GM12801 (cell line): ENCODE measurements around the gene PTP4A2.

ENCODE experiments used
- TF ChIP-seq, protein P1 (sequence below): IDR thresholded peaks from one replicate; pipeline ENCODE4 v1.5.1; 2011; ENCODE audit warnings: control low read depth; ENCODE audit not compliant: insufficient read length; ENCODE audit errors: extremely low read depth

The PTP4A2 gene

DNA sequence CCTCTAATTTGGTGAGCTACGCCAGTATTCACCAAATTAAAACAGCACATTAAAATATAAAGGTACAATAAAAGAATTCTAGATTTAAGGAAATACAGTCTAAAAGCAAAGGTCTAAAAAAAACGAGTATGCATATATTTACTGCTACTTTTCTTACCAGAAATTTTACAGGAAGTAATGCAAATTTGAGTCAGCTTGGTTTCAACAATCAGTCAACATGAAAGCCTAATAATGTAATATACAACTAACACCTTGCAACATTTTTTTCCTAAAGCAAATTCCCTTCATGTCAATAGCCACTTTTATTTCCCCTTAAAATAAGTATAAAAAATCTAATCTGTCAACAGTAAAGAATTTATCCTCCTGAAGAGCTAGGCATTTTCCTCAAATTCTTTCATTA, 11.9 kb downstream of the PTP4A2 start:
- TF ChIP-seq, protein P1, sequence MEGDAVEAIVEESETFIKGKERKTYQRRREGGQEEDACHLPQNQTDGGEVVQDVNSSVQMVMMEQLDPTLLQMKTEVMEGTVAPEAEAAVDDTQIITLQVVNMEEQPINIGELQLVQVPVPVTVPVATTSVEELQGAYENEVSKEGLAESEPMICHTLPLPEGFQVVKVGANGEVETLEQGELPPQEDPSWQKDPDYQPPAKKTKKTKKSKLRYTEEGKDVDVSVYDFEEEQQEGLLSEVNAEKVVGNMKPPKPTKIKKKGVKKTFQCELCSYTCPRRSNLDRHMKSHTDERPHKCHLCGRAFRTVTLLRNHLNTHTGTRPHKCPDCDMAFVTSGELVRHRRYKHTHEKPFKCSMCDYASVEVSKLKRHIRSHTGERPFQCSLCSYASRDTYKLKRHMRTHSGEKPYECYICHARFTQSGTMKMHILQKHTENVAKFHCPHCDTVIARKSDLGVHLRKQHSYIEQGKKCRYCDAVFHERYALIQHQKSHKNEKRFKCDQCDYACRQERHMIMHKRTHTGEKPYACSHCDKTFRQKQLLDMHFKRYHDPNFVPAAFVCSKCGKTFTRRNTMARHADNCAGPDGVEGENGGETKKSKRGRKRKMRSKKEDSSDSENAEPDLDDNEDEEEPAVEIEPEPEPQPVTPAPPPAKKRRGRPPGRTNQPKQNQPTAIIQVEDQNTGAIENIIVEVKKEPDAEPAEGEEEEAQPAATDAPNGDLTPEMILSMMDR = no peak

DNA sequence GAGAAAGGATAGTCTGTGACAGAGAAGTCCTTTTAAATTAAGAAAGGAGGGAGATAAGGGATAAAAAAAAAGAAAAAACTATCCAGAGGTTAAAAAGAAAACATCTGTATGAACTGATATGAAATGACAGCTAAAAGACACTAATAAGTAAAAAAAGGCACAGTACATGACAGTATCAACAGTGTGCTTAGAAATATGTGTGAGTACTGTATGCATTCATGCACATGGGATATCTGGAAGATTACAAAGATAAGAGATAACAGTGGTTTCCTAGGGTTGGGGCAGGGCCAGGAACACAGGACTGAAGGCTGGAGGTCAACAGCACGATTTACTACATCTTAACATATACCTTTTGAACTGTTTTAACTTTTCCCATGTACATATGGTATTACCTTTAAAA, 13.3 kb downstream of the PTP4A2 start:
- TF ChIP-seq, protein P1 = no peak

DNA sequence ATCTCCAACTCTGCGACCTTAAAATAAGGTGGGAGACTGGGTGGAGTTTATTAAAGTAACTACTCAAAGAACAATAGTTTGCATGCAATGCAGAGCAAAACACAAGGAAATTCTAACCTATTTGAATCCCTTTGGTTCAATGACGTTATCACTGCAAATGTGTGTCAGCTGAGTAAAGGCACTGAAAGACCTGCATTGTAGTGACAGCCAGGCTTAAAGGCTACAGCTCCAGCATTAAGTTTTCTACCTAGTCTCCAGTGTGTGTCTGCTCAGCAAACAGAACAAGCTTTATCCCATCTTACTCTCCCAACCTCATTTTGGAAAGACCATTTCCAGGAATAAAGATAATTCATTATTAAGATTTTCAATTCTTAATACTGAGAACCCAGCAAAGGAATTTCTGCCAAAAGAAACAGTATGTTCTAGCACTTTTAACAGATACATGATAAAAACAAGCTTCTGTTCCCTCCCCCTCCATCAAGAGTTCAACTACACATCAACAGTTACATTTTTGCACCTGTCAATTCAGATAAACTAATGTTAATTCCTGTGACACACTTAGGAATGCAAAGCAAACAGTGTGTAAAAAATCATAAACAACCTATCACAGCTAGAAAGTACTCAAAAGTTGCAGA, 14.2 kb downstream of the PTP4A2 start:
- TF ChIP-seq, protein P1 = no peak

DNA sequence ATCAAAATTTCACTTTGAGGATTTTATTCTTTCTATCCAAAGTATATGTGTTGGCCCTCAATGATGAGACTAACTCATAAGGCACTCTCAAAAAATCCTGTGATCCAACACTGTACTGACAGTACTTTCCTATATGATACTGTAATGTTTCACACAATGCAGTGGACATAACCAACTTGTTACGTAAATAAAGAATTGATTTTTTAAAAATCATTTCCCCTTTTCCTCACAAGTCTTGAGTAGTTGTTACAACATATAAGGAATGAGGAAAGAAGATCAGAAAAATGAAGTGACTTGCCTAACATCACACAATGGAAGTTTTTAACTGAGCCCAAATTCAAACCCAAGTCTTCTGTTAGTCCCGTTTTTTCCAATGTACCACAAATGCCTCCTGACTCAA, 17.2 kb downstream of the PTP4A2 start:
- TF ChIP-seq, protein P1 = no peak

DNA sequence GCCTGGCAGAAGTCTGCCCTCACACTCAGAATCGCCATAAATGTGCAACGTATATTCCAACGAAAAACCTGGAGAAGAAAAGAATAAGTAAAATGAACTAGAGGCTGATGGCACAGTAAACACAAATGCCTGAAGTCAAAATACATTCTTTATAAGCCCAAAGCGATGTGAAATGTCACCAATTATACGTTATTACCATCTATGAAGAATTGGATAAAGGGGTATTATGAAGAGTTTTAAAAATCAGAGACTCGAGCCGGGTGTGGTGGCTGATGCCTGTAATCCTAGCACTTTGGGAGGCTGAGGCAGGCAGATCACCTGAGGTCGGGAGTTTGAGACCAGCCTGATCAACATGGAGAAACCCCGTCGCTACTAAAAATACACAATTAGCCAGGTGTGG, 18.6 kb downstream of the PTP4A2 start:
- TF ChIP-seq, protein P1 = no peak

DNA sequence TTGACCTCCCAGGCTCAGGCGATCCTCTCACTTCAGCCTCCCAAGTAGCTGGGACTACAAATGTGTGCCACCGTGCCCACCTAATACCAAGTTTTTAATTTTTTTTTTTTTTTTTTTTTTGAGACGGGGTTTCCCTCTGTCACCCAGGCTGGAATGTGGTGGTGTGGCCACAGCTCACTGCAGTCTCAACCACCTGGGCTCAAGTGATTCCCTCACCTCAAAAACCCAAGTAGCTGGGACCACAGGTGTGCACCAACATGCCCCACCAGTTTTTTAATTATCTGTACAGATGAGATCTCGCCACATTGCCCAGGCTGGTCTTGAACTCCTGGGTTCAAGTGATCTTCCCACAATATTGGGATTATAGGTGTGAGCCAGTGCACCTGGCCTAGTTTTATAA, 22.7 kb downstream of the PTP4A2 start:
- TF ChIP-seq, protein P1 = no peak

DNA sequence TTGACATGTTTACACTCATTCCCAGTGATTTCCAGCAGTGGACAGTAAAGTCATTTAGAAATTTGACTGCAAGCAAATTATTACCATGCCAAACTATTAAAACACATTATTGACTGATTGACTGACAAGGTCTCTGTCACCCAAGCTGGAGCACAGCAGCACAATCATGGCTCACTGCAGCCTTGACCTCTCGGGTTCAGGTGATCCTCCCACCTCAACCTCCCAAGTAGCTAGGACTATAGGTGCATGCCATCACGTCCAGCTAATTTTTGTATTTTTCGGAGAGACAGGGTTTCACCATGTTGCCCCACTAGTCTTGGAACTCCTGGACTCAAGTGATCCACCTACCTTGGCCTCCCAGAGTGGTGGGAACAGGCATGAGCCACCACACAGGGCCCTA, 24.2 kb downstream of the PTP4A2 start:
- TF ChIP-seq, protein P1 = no peak
